ENCODE measurements around the gene ERBB4.

ERBB4 gene

DNA sequence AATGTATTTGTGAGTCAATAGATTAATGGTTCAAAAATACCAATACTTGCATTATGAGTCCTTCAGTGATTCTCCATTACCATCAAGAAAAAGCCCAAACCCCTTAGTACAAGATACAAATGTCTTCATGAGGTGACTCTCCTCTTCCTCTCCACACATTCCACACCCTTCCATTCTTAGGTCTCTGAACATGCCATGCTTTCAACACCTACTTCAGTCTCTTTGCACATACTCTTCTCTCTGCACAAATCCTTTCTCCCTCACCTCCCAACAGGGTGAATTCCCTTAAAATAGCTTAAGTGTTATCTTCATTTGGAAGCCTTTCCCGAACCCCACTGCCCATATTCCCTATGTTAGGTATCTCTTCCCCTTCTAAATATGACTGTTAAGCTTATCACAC, 131.9 kb downstream of the ERBB4 start:
- H3K9me3 ChIP-seq (ENCODE audit: control insufficient read depth, insufficient read depth, low read length): no peaks in the 10 kb centered on the region
- H3K9ac ChIP-seq (ENCODE audit: low read depth, low read length): no peak overlapping the region
- no peak overlapping the region for H3K27ac ChIP-seq (ENCODE audit: low read depth, low read length)
- H3K4me1 ChIP-seq (ENCODE audit: control insufficient read depth, insufficient read depth, low read length): no peaks in the 10 kb centered on the region
- H3K36me3 ChIP-seq (ENCODE audit: control insufficient read depth, insufficient read depth, low read length): no peaks in the 10 kb centered on the region
- no peak overlapping the region for H3K4me3 ChIP-seq (ENCODE audit: low read depth, low read length)
- H3K27me3 ChIP-seq (ENCODE audit: control insufficient read depth, insufficient read depth, low read length): no peaks in the 10 kb centered on the region

DNA sequence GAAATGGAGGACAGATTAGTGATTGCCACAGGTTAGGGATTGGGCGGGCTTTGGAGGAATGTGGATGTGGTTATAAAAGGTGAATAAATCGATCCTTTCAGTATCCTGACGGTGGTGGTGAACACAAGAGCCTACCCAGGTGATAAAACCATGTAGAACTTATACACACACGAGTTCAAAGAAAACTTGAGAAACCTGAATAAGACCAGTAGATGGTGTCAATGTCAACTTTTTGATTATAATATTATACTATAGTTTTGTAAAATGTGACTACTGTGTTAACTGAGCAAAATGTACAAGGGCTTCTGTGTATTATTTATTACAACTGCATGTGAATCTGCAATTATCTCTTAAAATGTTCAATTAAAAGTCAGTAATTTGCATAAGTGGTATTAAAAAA, 136.3 kb downstream of the ERBB4 start:
- no peak overlapping the region for H3K27ac ChIP-seq (ENCODE audit: low read depth, low read length)
- peaks cover 7% of the 10 kb centered on the region; the same call in 1 of the 2 replicates for H3K4me1 ChIP-seq (ENCODE audit: control insufficient read depth, insufficient read depth, low read length)
- H3K4me3 ChIP-seq (ENCODE audit: low read depth, low read length): no peak overlapping the region
- no peak overlapping the region for H3K9ac ChIP-seq (ENCODE audit: low read depth, low read length)
- no peaks in the 10 kb centered on the region for H3K36me3 ChIP-seq (ENCODE audit: control insufficient read depth, insufficient read depth, low read length)
- no peaks in the 10 kb centered on the region for H3K9me3 ChIP-seq (ENCODE audit: control insufficient read depth, insufficient read depth, low read length)
- H3K27me3 ChIP-seq (ENCODE audit: control insufficient read depth, insufficient read depth, low read length): no peaks in the 10 kb centered on the region

DNA sequence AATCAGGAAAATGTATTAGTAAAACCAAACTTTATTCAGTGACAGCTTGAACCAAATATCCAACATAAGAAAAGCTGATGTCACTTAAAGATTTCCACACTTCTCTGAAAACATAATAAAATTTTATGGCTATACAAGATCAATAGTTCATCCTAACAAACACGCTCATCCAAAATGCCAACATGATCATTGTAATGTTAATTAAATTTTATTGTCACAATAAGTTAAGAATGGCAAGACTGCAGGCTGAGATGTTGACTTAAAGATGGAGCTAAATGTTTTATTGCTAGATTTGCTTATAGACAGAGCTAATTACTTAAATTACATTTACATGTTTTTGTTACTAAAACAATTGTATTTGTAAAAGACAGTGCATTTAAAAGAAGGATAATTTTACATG, 140.3 kb downstream of the ERBB4 start:
- Histone ChIP-seq H3K4me1 (ENCODE audit: control insufficient read depth, insufficient read depth, low read length) (peaks cover 8% of the 10 kb centered on the region; the same call in 1 of the 2 replicates), H3K9me3 (ENCODE audit: control insufficient read depth, insufficient read depth, low read length) (no peaks in the 10 kb centered on the region), H3K9ac (ENCODE audit: low read depth, low read length) (no peak overlapping the region), H3K27me3 (ENCODE audit: control insufficient read depth, insufficient read depth, low read length) (no peaks in the 10 kb centered on the region), H3K36me3 (ENCODE audit: control insufficient read depth, insufficient read depth, low read length) (no peaks in the 10 kb centered on the region), H3K27ac (ENCODE audit: low read depth, low read length) (no peak overlapping the region), H3K4me3 (ENCODE audit: low read depth, low read length) (no peak overlapping the region)

DNA sequence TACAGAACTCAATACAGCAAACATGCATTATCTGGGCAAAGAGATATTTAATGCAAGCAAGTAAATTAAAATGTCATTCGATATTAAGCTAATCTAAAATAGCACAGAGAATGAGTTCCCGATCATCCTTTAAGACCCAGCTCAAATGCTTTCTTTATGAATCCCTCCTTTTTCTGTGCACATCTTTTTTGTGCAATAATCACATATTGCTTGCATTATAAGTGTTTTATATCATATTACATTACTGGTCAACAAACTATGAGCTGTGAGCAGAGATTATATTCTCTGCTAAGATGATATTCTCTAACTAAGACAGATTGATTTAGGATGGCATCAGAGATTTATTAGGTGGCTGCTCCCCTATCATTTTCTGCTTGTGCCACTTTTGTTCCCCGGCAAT, 146.1 kb downstream of the ERBB4 start:
- Histone ChIP-seq H3K4me1 (ENCODE audit: control insufficient read depth, insufficient read depth, low read length) (peaks cover 3% of the 10 kb centered on the region; the same call in 1 of the 2 replicates), H3K27ac (ENCODE audit: low read depth, low read length) (no peak overlapping the region), H3K36me3 (ENCODE audit: control insufficient read depth, insufficient read depth, low read length) (no peaks in the 10 kb centered on the region), H3K9ac (ENCODE audit: low read depth, low read length) (no peak overlapping the region), H3K4me3 (ENCODE audit: low read depth, low read length) (no peak overlapping the region), H3K27me3 (ENCODE audit: control insufficient read depth, insufficient read depth, low read length) (no peaks in the 10 kb centered on the region), H3K9me3 (ENCODE audit: control insufficient read depth, insufficient read depth, low read length) (no peaks in the 10 kb centered on the region)

DNA sequence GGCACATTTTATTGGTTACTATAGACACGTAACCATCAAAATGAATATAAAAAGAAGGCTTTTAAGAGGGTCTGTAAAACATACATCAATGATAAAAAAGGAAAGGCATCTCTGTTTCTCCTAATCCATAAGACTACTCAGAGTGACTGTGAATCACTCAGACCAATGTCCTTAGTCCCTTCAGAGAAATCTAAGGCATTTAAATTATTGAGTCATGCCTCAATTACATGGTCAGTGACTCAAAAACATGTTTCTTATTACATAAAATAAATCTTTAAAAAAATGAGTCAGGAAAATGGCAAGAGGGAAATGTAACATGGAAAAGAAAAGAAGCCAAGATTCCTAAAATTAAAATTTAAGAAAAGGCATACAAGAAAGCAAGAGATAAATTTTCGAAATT, 146.6 kb downstream of the ERBB4 start:
- Histone ChIP-seq H3K4me3 (ENCODE audit: low read depth, low read length) (no peak overlapping the region), H3K36me3 (ENCODE audit: control insufficient read depth, insufficient read depth, low read length) (no peaks in the 10 kb centered on the region), H3K27ac (ENCODE audit: low read depth, low read length) (no peak overlapping the region), H3K9me3 (ENCODE audit: control insufficient read depth, insufficient read depth, low read length) (no peaks in the 10 kb centered on the region), H3K4me1 (ENCODE audit: control insufficient read depth, insufficient read depth, low read length) (no peaks in the 10 kb centered on the region), H3K27me3 (ENCODE audit: control insufficient read depth, insufficient read depth, low read length) (no peaks in the 10 kb centered on the region), H3K9ac (ENCODE audit: low read depth, low read length) (no peak overlapping the region)

DNA sequence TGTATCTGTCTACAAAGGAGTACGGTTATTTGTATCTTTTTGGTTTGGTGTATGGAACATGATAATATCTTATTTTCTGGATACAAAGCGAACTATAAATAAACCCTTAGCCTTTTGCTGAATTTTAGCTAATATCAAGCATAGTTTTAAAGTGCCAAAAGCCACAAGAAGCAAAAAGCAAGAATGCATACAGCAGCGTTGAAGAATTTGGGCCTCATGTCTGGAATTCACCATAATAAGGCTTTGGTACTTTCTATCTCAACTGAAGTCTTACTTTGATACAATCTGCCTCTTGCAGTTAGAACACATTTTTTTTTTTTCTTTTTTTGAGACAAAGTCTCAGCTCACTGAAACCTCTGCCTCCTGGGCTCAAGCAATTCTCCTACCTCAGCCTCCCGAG, 151.5 kb downstream of the ERBB4 start:
- no peaks in the 10 kb centered on the region for H3K27me3 ChIP-seq (ENCODE audit: control insufficient read depth, insufficient read depth, low read length)
- H3K9me3 ChIP-seq (ENCODE audit: control insufficient read depth, insufficient read depth, low read length): no peaks in the 10 kb centered on the region
- H3K36me3 ChIP-seq (ENCODE audit: control insufficient read depth, insufficient read depth, low read length): no peaks in the 10 kb centered on the region
- no peak overlapping the region for H3K9ac ChIP-seq (ENCODE audit: low read depth, low read length)
- H3K4me3 ChIP-seq (ENCODE audit: low read depth, low read length): no peak overlapping the region
- H3K27ac ChIP-seq (ENCODE audit: low read depth, low read length): no peak overlapping the region
- H3K4me1 ChIP-seq (ENCODE audit: control insufficient read depth, insufficient read depth, low read length): peaks cover 21% of the 10 kb centered on the region; the same call in 1 of the 2 replicates

DNA sequence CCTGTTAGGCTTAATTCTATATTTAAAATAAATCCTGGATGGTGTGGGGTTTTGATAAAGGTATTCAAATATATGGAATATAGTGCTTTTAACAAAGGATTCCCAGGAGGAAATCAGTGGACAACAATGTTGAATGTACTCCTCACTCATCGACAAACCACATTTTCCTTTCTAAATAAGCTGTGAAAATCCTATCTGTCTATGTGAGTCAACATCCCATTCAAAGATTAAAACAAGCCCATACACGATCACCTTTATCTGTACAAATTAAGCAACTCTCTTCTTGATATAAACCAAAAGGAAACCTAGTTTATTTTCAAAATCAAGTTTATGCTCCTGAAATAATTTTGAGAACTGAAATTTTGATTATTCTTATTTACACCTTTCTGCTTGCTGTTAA, 153.4 kb downstream of the ERBB4 start:
- no peak overlapping the region for H3K9ac ChIP-seq (ENCODE audit: low read depth, low read length)
- no peaks in the 10 kb centered on the region for H3K9me3 ChIP-seq (ENCODE audit: control insufficient read depth, insufficient read depth, low read length)
- H3K27me3 ChIP-seq (ENCODE audit: control insufficient read depth, insufficient read depth, low read length): no peaks in the 10 kb centered on the region
- H3K36me3 ChIP-seq (ENCODE audit: control insufficient read depth, insufficient read depth, low read length): no peaks in the 10 kb centered on the region
- no peak overlapping the region for H3K27ac ChIP-seq (ENCODE audit: low read depth, low read length)
- H3K4me3 ChIP-seq (ENCODE audit: low read depth, low read length): no peak overlapping the region
- peaks cover 21% of the 10 kb centered on the region; the same call in 1 of the 2 replicates for H3K4me1 ChIP-seq (ENCODE audit: control insufficient read depth, insufficient read depth, low read length)

DNA sequence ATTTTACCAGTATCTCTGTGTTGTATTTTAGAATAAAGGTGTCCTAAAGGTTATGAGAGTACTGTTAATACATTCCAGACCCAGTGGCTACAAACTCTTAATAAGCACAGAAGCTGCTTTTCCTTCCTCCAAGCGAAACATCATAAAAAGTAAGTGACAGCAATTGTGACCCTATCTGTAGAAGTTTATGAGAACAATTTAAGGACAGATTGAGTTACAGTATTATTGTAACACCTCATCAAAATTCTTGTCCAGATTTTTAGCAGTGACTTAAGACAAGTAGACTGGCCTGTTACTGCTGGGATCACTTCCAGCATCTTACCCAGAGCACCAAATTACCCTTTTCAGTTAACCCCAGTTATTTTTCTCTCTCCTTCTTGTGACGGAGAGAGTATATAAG, 154.6 kb downstream of the ERBB4 start:
- Histone ChIP-seq H3K4me3 (ENCODE audit: low read depth, low read length) (no peak overlapping the region), H3K27me3 (ENCODE audit: control insufficient read depth, insufficient read depth, low read length) (no peaks in the 10 kb centered on the region), H3K9me3 (ENCODE audit: control insufficient read depth, insufficient read depth, low read length) (no peaks in the 10 kb centered on the region), H3K27ac (ENCODE audit: low read depth, low read length) (no peak overlapping the region), H3K9ac (ENCODE audit: low read depth, low read length) (no peak overlapping the region), H3K36me3 (ENCODE audit: control insufficient read depth, insufficient read depth, low read length) (no peaks in the 10 kb centered on the region), H3K4me1 (ENCODE audit: control insufficient read depth, insufficient read depth, low read length) (peaks cover 21% of the 10 kb centered on the region; the same call in 1 of the 2 replicates)

DNA sequence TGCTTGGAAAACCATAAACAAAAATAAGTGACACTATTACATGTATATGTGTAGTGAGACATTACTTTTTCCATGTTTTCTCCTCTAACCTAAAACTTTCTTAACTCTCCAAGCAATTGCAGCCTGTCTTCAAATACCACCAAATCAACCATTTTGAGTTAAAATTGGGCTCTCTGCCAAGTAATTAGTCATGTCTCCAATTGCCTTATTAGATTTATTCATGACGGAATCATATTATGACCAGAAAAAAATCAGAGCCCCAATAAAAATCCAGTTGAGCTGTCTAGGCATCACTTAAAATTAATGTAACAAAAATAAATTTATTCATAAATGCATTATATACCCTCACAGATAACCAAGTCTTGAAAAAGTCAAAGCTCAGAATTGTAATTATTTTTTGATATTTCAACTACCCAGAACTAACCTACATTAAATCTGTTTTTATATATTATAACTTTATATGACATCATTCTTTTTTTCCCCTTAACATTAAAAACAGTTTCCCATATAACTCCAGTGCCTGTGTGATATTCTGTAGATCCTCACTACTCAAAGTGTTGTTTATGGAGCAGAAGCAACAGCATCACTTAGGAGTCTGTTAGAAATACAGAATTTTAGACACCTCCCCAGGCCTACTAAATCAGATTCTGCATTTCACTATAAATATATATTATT, 157.0 kb downstream of the ERBB4 start:
- H3K4me3 ChIP-seq (ENCODE audit: low read depth, low read length): no peak overlapping the region
- no peak overlapping the region for H3K27ac ChIP-seq (ENCODE audit: low read depth, low read length)
- peaks cover 21% of the 10 kb centered on the region; the same call in 1 of the 2 replicates for H3K4me1 ChIP-seq (ENCODE audit: control insufficient read depth, insufficient read depth, low read length)
- no peaks in the 10 kb centered on the region for H3K9me3 ChIP-seq (ENCODE audit: control insufficient read depth, insufficient read depth, low read length)
- H3K9ac ChIP-seq (ENCODE audit: low read depth, low read length): no peak overlapping the region
- no peaks in the 10 kb centered on the region for H3K36me3 ChIP-seq (ENCODE audit: control insufficient read depth, insufficient read depth, low read length)
- H3K27me3 ChIP-seq (ENCODE audit: control insufficient read depth, insufficient read depth, low read length): no peaks in the 10 kb centered on the region

DNA sequence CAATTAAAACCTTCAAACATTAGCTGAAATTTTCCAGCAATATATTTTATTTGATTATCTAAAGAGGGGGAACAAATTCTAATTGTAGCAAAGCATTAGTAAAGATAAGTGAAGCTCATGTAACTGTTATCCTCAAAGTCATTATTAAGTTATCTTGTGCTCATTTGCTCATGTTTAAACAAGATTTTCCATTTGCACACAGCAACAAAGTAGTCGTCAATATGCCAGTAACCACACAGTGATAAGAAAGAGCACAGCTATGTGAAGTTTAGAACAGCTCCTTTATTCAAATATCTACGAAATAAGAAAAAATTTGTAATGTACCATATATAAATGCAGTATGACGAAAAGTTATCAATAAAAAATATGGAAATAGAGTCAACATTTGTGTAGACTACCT, 159.5 kb downstream of the ERBB4 start:
- no peaks in the 10 kb centered on the region for H3K9me3 ChIP-seq (ENCODE audit: control insufficient read depth, insufficient read depth, low read length)
- no peaks in the 10 kb centered on the region for H3K27me3 ChIP-seq (ENCODE audit: control insufficient read depth, insufficient read depth, low read length)
- H3K9ac ChIP-seq (ENCODE audit: low read depth, low read length): no peak overlapping the region
- peaks cover 16% of the 10 kb centered on the region; the same call in 1 of the 2 replicates for H3K4me1 ChIP-seq (ENCODE audit: control insufficient read depth, insufficient read depth, low read length)
- no peaks in the 10 kb centered on the region for H3K36me3 ChIP-seq (ENCODE audit: control insufficient read depth, insufficient read depth, low read length)
- H3K27ac ChIP-seq (ENCODE audit: low read depth, low read length): no peak overlapping the region
- no peak overlapping the region for H3K4me3 ChIP-seq (ENCODE audit: low read depth, low read length)

DNA sequence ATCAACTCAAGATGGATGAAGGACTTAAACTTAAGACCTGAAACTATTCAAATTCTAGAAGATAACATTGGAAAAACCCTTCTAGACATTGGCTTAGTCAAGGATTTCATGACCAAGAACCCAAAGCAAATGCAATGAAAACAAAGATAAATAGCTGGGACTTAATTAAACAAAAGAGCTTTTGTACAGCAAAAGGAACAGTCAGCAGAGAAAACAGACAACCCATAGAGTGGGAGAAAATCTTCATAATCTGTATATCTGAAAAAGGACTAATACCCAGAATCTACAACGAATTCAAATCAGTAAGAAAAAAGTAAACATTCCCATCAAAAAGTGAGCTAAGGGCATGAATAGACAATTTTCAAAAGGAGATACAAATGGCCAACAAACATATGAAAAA, 171.2 kb downstream of the ERBB4 start:
- H3K4me1 ChIP-seq (ENCODE audit: control insufficient read depth, insufficient read depth, low read length): peaks cover 12% of the 10 kb centered on the region
- no peak overlapping the region for H3K9ac ChIP-seq (ENCODE audit: low read depth, low read length)
- no peaks in the 10 kb centered on the region for H3K27me3 ChIP-seq (ENCODE audit: control insufficient read depth, insufficient read depth, low read length)
- no peaks in the 10 kb centered on the region for H3K9me3 ChIP-seq (ENCODE audit: control insufficient read depth, insufficient read depth, low read length)
- H3K4me3 ChIP-seq (ENCODE audit: low read depth, low read length): no peak overlapping the region
- H3K27ac ChIP-seq (ENCODE audit: low read depth, low read length): no peak overlapping the region
- no peaks in the 10 kb centered on the region for H3K36me3 ChIP-seq (ENCODE audit: control insufficient read depth, insufficient read depth, low read length)

Measured in HUES48 (cell line).